Muscle layer of duodenum (tissue), 2 donors: ENCODE data around the gene RBFOX2.

ENCODE experiments used
- H3K27ac ChIP-seq: one replicate; pipeline ENCODE4 v1.7.0; 2013; ENCODE audit warnings: mild to moderate bottlenecking, low read length
- H3K27me3 ChIP-seq: one replicate; pipeline ENCODE4 v1.7.0; 2013; ENCODE audit warnings: low read depth, mild to moderate bottlenecking, control low read depth, low read length
- H3K36me3 ChIP-seq, 2 donors: one replicate each; pipeline ENCODE4 v1.7.0; 2013; ENCODE audit warnings: low read length in 2 of 2, control low read depth in 1 of 2, mild to moderate bottlenecking in 1 of 2; ENCODE audit not compliant: insufficient read depth in 2 of 2, control insufficient read depth in 1 of 2
- H3K4me1 ChIP-seq, 2 donors: one replicate each; pipeline ENCODE4 v1.7.0; 2013; ENCODE audit warnings: low read length in 2 of 2, mild to moderate bottlenecking in 2 of 2, control low read depth in 1 of 2, moderate library complexity in 1 of 2; ENCODE audit not compliant: insufficient read depth in 2 of 2, control insufficient read depth in 1 of 2
- H3K4me3 ChIP-seq, 2 donors: one replicate each; pipeline ENCODE4 v1.7.0; 2013; ENCODE audit warnings: low read length in 2 of 2, low read depth in 1 of 2, mild to moderate bottlenecking in 1 of 2
- H3K9me3 ChIP-seq, 2 donors: one replicate each; pipeline ENCODE4 v1.7.0; 2013; ENCODE audit warnings: low read length in 2 of 2, control low read depth in 1 of 2, mild to moderate bottlenecking in 1 of 2; ENCODE audit not compliant: control insufficient read depth in 1 of 2
- donor health status: healthy.

RBFOX2 gene

DNA sequence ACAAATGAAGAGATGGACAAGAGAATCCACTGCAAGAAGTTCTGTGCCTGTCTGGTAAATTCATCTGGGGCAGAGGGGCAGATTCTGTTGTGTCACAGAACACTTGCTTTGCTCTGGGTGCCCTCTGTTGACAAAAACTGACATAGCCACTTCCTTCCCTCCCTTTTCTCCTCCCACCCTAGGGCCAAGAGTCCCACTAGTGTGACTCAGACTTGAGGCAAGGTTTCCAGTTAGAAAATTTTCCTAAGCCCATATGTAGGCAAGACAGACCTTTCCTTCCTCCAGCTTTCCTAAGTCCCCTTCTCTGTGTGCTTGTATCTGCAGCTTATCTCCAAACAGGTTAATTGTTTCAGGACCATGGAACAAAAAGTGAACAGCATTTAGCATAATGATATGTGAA, 106.8 kb downstream of the RBFOX2 start:
- Histone ChIP-seq H3K36me3 (no peaks in the 10 kb centered on the region), H3K27ac (peak overlapping the region; percentile 60), H3K4me3 (no peak overlapping the region), H3K9me3 (no peaks in the 10 kb centered on the region), H3K27me3 (no peaks in the 10 kb centered on the region), H3K4me1 (peaks cover 21 to 37% of the 10 kb centered on the region in 2 donors)

DNA sequence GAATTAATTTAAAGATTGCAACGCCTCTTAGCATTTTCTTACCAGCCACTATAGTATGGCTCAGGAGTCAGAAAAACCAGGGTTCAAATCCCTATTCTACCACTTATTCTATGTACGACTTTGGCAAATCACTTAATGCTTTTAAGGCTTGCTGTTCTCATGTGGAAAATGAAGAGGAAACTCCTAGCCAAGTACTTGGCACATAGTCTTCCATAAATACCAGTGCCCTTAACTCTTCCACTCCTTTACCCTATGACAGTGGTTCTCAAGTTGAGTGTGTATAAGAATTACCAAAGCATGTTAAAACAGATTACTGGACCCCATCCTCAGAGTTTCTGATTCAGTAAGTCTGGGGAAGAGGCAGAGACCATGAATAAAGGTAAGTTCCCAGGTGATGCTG, 107.6 kb downstream of the RBFOX2 start:
- Histone ChIP-seq H3K27me3 (no peaks in the 10 kb centered on the region), H3K36me3 (no peaks in the 10 kb centered on the region), H3K9me3 (no peaks in the 10 kb centered on the region), H3K27ac (no peak overlapping the region), H3K4me1 (peaks cover 22 to 41% of the 10 kb centered on the region in 2 donors), H3K4me3 (no peak overlapping the region)

DNA sequence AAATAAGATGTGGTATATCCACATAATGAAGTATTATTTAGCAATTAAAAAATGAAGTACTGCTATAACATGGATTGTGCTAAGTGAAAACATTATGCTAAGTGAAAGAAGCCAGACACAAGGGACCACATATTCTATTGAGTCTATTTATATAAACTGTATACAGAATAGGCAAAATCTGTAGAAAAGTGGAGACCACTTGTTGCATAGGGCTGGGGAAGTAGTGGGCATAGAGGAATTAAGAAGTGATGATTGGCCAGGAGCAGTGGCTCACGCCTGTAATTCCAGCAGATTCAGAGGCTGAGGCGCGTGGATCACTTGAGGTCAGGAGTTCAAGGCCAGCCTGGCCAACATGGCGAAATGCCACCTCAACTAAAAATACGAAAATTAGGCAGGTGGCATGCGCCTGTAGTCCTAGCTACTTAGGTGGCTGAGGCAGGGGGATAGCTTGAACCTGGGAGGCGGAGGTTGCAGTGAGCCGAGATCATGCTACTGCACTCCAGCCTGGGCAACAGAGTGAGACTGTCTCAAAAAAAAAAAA, 109.6 kb downstream of the RBFOX2 start:
- H3K27ac ChIP-seq = no peak overlapping the region
- no peaks in the 10 kb centered on the region for H3K27me3 ChIP-seq
- no peaks in the 10 kb centered on the region for H3K36me3 ChIP-seq
- peaks cover 29 to 59% of the 10 kb centered on the region in 2 donors for H3K4me1 ChIP-seq
- H3K4me3 ChIP-seq = no peak overlapping the region
- no peaks in the 10 kb centered on the region for H3K9me3 ChIP-seq

DNA sequence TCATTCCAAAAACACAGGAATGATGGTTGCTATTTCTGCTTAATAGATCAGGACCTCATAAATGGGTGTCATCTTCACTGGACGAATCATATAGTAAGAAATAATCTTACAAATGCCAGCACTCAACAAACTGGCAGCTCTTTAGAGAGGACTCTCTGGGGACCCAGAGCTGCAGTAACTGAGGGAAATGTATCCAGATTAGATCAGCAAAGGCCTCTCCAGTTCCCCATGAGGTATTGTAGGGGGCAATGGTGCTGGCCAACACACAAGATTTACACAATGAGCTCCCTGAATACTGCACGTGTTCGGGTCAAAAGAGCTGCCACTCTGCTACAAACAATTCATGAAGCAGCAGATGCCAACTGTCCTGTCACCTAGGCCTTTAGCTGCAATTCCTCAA, 110.2 kb downstream of the RBFOX2 start:
- H3K9me3 ChIP-seq = no peaks in the 10 kb centered on the region
- H3K27ac ChIP-seq = no peak overlapping the region
- no peak overlapping the region for H3K4me3 ChIP-seq
- H3K36me3 ChIP-seq = no peaks in the 10 kb centered on the region
- H3K4me1 ChIP-seq = peaks cover 29 to 65% of the 10 kb centered on the region in 2 donors
- no peaks in the 10 kb centered on the region for H3K27me3 ChIP-seq

DNA sequence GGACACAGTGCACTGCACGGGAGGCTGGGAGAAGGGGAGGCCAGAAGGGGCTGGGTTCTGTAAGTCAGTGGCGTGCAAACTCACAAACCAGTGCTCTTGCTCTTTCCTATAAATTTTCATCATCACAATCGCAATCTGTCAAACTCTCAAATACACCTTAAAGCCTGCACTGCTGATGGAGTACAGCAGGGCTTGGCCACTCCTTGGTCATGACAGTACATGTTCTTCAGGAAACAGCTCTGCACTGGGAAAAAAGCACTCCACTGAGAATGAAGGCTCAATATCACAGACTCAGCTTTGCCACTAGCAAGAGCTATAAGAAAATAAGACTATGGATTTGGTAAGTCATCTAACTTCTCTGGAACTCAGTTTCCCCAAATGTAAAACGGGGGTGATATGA, 111.0 kb downstream of the RBFOX2 start:
- H3K4me1 ChIP-seq = peaks cover 29 to 71% of the 10 kb centered on the region in 2 donors
- no peaks in the 10 kb centered on the region for H3K27me3 ChIP-seq
- H3K27ac ChIP-seq = no peak overlapping the region
- H3K4me3 ChIP-seq = no peak overlapping the region
- H3K9me3 ChIP-seq = no peaks in the 10 kb centered on the region
- H3K36me3 ChIP-seq = no peaks in the 10 kb centered on the region

DNA sequence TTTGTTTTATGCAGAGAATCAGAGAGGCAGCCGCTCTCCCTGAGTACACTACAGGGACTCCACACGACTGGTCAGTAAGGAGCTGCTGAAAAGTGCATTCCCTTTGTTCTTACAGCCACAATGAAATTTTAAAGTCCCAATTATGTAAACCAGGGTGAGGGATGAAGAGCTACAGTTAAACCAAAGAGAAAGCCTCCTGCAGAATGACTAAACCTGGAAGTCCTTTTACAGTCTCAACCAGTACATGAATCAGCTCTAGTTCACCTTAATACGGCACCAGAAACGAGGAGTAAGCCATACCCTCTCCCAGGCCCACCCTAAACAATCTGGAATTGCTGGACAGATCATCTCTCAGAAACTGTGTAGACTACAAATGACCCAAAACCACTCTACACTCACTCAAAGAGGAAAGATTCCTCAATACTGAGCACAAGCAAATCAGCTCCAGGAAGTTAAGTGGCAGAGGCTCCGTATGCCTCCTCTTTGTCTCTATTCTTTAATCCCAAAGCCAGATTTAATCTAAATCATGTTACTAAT, 113.1 kb downstream of the RBFOX2 start:
- Histone ChIP-seq H3K9me3 (no peaks in the 10 kb centered on the region), H3K36me3 (no peaks in the 10 kb centered on the region), H3K4me3 (peak overlapping the region; percentile 55 to 70), H3K27ac (peak overlapping the region; percentile 76), H3K4me1 (peaks cover 29 to 73% of the 10 kb centered on the region in 2 donors), H3K27me3 (no peaks in the 10 kb centered on the region)

DNA sequence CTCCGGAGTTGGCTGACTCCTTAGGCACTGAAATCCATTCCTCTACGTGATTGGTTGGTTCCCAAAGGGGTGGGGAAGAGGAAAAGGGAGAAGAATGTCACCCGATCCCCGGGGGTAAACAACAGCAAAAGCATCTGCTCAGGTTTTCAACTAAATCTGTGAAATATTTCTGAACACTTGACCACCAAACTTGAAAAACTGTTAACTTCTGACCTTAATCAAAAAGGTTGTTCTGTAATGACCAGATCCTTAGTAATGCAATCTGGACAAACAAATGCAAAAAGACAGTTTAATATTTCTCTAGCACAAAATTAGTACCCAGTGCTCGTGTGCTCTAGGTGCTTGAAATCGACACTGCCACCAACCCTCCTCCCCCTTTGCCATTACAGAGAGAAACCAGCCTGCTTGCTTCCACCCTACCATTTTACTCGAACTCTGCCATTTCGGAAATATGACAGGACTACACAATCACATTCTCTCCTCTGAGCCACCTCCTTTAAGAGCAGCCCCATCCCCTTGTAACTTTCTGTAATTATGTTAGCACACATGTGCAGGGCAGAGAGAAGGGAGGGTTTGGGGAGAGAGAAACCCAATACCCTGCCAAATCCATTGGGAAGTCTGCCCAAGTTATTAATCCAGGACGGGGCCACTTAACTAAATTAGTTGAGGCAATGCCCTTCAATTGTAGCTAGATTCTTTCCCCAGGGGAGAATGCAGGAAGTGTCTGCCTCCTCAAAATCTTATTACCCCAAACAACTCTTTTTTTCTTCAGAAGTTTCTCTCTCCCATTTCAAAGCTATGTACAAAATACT, 113.8 kb downstream of the RBFOX2 start:
- peak overlapping the region; percentile 76 for H3K27ac ChIP-seq
- H3K36me3 ChIP-seq = no peaks in the 10 kb centered on the region
- no peaks in the 10 kb centered on the region for H3K9me3 ChIP-seq
- peaks cover 33 to 72% of the 10 kb centered on the region in 2 donors for H3K4me1 ChIP-seq
- H3K27me3 ChIP-seq = no peaks in the 10 kb centered on the region
- H3K4me3 ChIP-seq = peak overlapping the region; percentile 55 to 70

DNA sequence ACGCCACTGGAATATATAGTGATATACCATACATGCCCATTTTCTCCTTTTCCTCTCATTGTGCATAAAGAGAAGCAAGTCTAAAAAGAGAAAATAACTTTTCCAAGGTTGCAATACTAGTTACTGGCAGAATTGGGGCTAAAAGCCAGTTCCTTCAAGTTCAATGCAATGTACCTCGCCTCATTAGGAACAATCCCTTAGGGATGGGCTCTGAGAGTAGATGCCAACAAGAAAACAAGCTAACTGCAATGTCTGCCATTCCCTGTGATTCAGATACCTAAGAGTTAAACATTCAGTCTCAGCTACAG, 114.3 kb downstream of the RBFOX2 start:
- peaks cover 33 to 72% of the 10 kb centered on the region in 2 donors for H3K4me1 ChIP-seq
- no peaks in the 10 kb centered on the region for H3K27me3 ChIP-seq
- H3K9me3 ChIP-seq = no peaks in the 10 kb centered on the region
- H3K4me3 ChIP-seq = peak overlapping the region; percentile 55 to 70
- peak overlapping the region; percentile 76 for H3K27ac ChIP-seq
- H3K36me3 ChIP-seq = no peaks in the 10 kb centered on the region

DNA sequence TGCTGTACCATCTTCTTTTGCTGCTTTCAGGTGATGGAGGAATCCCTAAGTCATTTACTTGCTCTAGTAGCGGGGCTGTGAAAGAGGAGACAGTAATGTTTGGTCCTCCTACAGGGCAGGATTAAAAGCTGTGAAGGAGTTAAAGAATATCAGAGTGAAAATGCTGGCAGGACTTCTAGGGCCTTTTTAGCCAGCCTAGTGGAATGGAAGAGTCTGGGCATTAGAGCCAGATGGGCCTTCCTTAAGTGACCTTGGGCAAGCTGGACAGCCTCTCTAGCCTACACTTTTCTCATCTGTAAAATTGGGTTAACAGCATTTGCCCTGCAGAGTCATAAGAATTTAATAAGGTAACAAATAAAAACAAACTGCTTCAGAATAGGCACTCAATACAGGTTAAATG, 114.7 kb downstream of the RBFOX2 start:
- Histone ChIP-seq H3K4me1 (peaks cover 33 to 72% of the 10 kb centered on the region in 2 donors), H3K36me3 (no peaks in the 10 kb centered on the region), H3K27ac (peak overlapping the region; percentile 76), H3K9me3 (no peaks in the 10 kb centered on the region), H3K27me3 (no peaks in the 10 kb centered on the region), H3K4me3 (peak overlapping the region; percentile 55 to 70)

DNA sequence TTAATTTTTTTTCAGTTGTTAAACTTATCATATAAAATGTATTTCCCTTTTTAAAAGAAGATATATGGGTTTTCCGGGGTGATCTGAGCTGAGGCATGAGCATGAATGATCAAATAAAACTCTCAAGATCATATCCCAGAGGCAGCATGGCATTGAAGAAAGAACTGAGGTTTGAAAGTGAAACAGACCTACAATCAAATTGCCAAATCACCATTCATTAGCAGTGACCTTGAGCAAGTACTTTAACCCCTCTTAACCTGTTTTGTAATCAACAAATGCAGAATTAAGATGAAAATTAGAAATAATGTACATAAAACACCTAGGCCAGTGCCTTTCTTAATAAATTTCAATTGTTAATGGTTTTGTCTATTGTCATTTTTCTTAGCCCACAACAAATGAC, 116.0 kb downstream of the RBFOX2 start:
- Histone ChIP-seq H3K4me3 (no peak overlapping the region), H3K4me1 (peaks cover 25 to 61% of the 10 kb centered on the region in 2 donors), H3K27ac (no peak overlapping the region), H3K27me3 (no peaks in the 10 kb centered on the region), H3K9me3 (no peaks in the 10 kb centered on the region), H3K36me3 (no peaks in the 10 kb centered on the region)

DNA sequence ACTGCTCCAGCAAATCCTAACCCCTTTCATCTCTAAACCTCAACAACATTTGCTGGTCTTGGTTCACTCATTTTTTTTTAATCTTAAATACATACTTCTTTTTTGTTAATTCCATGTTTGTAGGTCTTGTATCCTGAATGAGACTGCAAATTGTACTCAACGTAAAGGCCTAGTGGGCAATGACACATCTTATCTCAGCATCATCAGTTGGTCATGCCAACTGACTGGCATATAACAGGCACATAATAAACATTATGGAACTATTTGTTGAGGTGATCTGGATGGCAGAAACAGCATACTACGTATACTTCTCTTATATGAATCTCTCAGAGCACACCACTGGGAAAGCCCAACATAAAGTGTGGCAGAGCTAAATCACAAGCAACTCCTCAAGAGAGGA, 116.7 kb downstream of the RBFOX2 start:
- no peak overlapping the region for H3K27ac ChIP-seq
- H3K4me1 ChIP-seq = peaks cover 25 to 53% of the 10 kb centered on the region in 2 donors

More for the DNA sequence above, 116.7 kb downstream of the RBFOX2 start:
- Histone ChIP-seq H3K4me3 (no peak overlapping the region), H3K9me3 (no peaks in the 10 kb centered on the region), H3K27me3 (no peaks in the 10 kb centered on the region), H3K36me3 (no peaks in the 10 kb centered on the region)
